Loucy (cell line): ENCODE results near the gene GSE1.

Experiments used
- CTCF ChIP-seq: fragments of 200-600 bp; sonication (generic); conservative IDR thresholded peaks from 2 replicates; pipeline ENCODE4 v1.5.1; 2014; ENCODE audit warnings: mild to moderate bottlenecking, antibody characterized with exemption, low read length
- EZH2phosphoT487 ChIP-seq: fragments of 200-600 bp; IDR thresholded peaks from 2 replicates; pipeline ENCODE4 v1.6.1; 2018; ENCODE audit warnings: antibody characterized with exemption, mild to moderate bottlenecking, moderate library complexity, borderline replicate concordance

GRCh38 chr16:85629853-85630252 is 16.7 kb downstream of the GSE1 start:
- no peak for TF ChIP-seq CTCF
- no peak for TF ChIP-seq EZH2phosphoT487
